Measurements from ENCODE around the gene ARMC7.
"Not testable (repeated sequence)": the region's sequence is repeated elsewhere in the genome, so short reads cannot be mapped to it uniquely, and the experiment has no call there.

Gene ARMC7

GRCh38 chr17:75109407-75110233, at the start of gene ARMC7:
Gene ARMC7, plus strand, starts transcription at chr17:75109969. Its CDS starts 320 bp downstream, at chr17:75110289.
- peak; percentile 77 to 86 for DNase-seq (ENCODE audit: low read depth in 2 of 2)

GRCh38 chr17:75060434-75061054, 49.2 kb upstream of the ARMC7 start:
- DNase-seq (ENCODE audit: low read depth in 2 of 2), result no peak

- DNase-seq (ENCODE audit: low read depth in 2 of 2), result no peak
Observed at GRCh38 chr17:75061055-75061438, 48.7 kb upstream of the ARMC7 start.

GRCh38 chr17:75061618-75062017, 48.2 kb upstream of the ARMC7 start:
- no peak for DNase-seq (ENCODE audit: low read depth in 2 of 2)

GRCh38 chr17:75063201-75063600, 46.6 kb upstream of the ARMC7 start:
- DNase-seq (ENCODE audit: low read depth in 2 of 2), result no peak

GRCh38 chr17:75063626-75064025, 46.1 kb upstream of the ARMC7 start:
- DNase-seq (ENCODE audit: low read depth in 2 of 2), result no peak

GRCh38 chr17:75064040-75064439, 45.7 kb upstream of the ARMC7 start:
- DNase-seq (ENCODE audit: low read depth in 2 of 2), result no peak

- no peak for DNase-seq (ENCODE audit: low read depth in 2 of 2)
Observed at GRCh38 chr17:75064460-75064859, 45.3 kb upstream of the ARMC7 start.

- no peak for DNase-seq (ENCODE audit: low read depth in 2 of 2)
Observed at GRCh38 chr17:75064867-75065561, 44.8 kb upstream of the ARMC7 start.

GRCh38 chr17:75065562-75066151, 44.1 kb upstream of the ARMC7 start:
- no peak for DNase-seq (ENCODE audit: low read depth in 2 of 2)

- no peak for DNase-seq (ENCODE audit: low read depth in 2 of 2)
Observed at GRCh38 chr17:75067856-75068255, 41.9 kb upstream of the ARMC7 start.

- no peak for DNase-seq (ENCODE audit: low read depth in 2 of 2)
Observed at GRCh38 chr17:75068750-75069149, 41.0 kb upstream of the ARMC7 start.

GRCh38 chr17:75069783-75070182, 40.0 kb upstream of the ARMC7 start:
- DNase-seq (ENCODE audit: low read depth in 2 of 2), result no peak

GRCh38 chr17:75071478-75072271, 38.1 kb upstream of the ARMC7 start:
- not testable (repeated sequence) for DNase-seq (ENCODE audit: low read depth in 2 of 2)

- not testable (repeated sequence) for DNase-seq (ENCODE audit: low read depth in 2 of 2)
Observed at GRCh38 chr17:75072909-75073308, 36.9 kb upstream of the ARMC7 start.

GRCh38 chr17:75073618-75074047, 36.1 kb upstream of the ARMC7 start:
- no peak for DNase-seq (ENCODE audit: low read depth in 2 of 2)

GRCh38 chr17:75074532-75074931, 35.2 kb upstream of the ARMC7 start:
- no peak for DNase-seq (ENCODE audit: low read depth in 2 of 2)

- no peak for DNase-seq (ENCODE audit: low read depth in 2 of 2)
Observed at GRCh38 chr17:75075597-75076336, 34.0 kb upstream of the ARMC7 start.

- DNase-seq (ENCODE audit: low read depth in 2 of 2), result no peak
Observed at GRCh38 chr17:75077072-75077495, 32.7 kb upstream of the ARMC7 start.

GRCh38 chr17:75077496-75078283, 32.1 kb upstream of the ARMC7 start:
- peak in 1 of 2 donors; percentile 32 for DNase-seq (ENCODE audit: low read depth in 2 of 2)
